CD4-positive, alpha-beta T cell (primary cell): ENCODE data around the gene PIK3R6. TPM values are rescaled to one million over a fixed set of nuclear protein-coding genes. Genes with fewer than 3 reads are reported as not detected.

Source experiments
- ATAC-seq: fragments of 200-7000 bp; cut with Tn5 transposase; one replicate; pipeline ENCODE4 v1.10.0; 2022; ENCODE audit warnings: mild to moderate bottlenecking; ENCODE audit not compliant: poor library complexity
- CTCF ChIA-PET: fragments of 350-600 bp; sonication (Branson Sonifier 250); formaldehyde crosslinking; loops from one replicate; lab custom pipeline; 2021; ENCODE audit warnings: antibody characterized with exemption, inconsistent platforms; lab: Charles Lee
- POLR2A ChIA-PET: fragments of 350-600 bp; sonication (Branson Sonifier 250); formaldehyde crosslinking; loops from one replicate; lab custom pipeline; 2021; ENCODE audit warnings: antibody characterized with exemption, inconsistent platforms; lab: Charles Lee
- DNase-seq, 14 experiments: peaks; one replicate each; pipeline ENCODE4 v3.0.0-alpha.2; 2013 to 2020; ENCODE audit warnings: mixed read lengths in 2 of 14
- H3K27ac ChIP-seq, 2 donors: one replicate each; pipeline versions ENCODE4 v1.5.1 to v1.7.0; 2013; ENCODE audit warnings: low read length in 2 of 2, low read depth in 1 of 2, mild to moderate bottlenecking in 1 of 2
- H3K27me3 ChIP-seq, 2 experiments: 1 replicate in 1 of 2; 2 replicates in 1 of 2; pipeline versions ENCODE4 v1.6.1 to v1.7.0; 2013; ENCODE audit warnings: low read length in 2 of 2, control low read depth in 1 of 2, mild to moderate bottlenecking in 1 of 2, moderate library complexity in 1 of 2; ENCODE audit not compliant: insufficient read depth in 2 of 2, control insufficient read depth in 1 of 2
- H3K36me3 ChIP-seq: one replicate; pipeline ENCODE4 v1.6.1; 2013; ENCODE audit warnings: low read length, control low read depth; ENCODE audit not compliant: insufficient read depth
- H3K4me1 ChIP-seq: one replicate; pipeline ENCODE4 v1.6.1; 2013; ENCODE audit warnings: low read length, control low read depth; ENCODE audit not compliant: insufficient read depth
- H3K4me3 ChIP-seq: one replicate; pipeline ENCODE4 v1.5.1; 2013; ENCODE audit warnings: mild to moderate bottlenecking, low read length, moderate library complexity
- H3K9me3 ChIP-seq, 2 experiments: 1 replicate in 1 of 2; 2 replicates in 1 of 2; pipeline versions ENCODE4 v1.6.1 to v1.7.0; 2013; ENCODE audit warnings: low read length in 2 of 2, mild to moderate bottlenecking in 2 of 2, control low read depth in 1 of 2, moderate library complexity in 1 of 2; ENCODE audit not compliant: control insufficient read depth in 1 of 2, insufficient read depth in 1 of 2
- H3K27ac Mint-ChIP-seq: one replicate; pipeline ENCODE4 v1.8.0; 2020; ENCODE audit warnings: mixed read lengths
- H3K27me3 Mint-ChIP-seq: one replicate; pipeline ENCODE4 v1.8.0; 2021; ENCODE audit warnings: mixed read lengths
- H3K36me3 Mint-ChIP-seq: one replicate; pipeline ENCODE4 v1.8.0; 2021; ENCODE audit warnings: low read depth, mixed read lengths
- H3K4me1 Mint-ChIP-seq: one replicate; pipeline ENCODE4 v1.8.0; 2021; ENCODE audit warnings: low read depth, mixed read lengths
- H3K4me3 Mint-ChIP-seq: one replicate; pipeline ENCODE4 v1.8.0; 2020; ENCODE audit warnings: mild to moderate bottlenecking, mixed read lengths
- H3K9me3 Mint-ChIP-seq: one replicate; pipeline ENCODE4 v1.8.0; 2020; ENCODE audit warnings: mixed read lengths
- CTCF ChIP-seq: fragments of 200-600 bp; IDR thresholded peaks from one replicate; pipeline ENCODE4 v1.8.0; 2022; ENCODE audit warnings: antibody characterized with exemption, mild to moderate bottlenecking
- intact Hi-C, 2 experiments: fragments of 100-400 bp; cut with DNase I in 1 of 2; cut with micrococcal nuclease in 1 of 2; formaldehyde crosslinking; loops; one replicate each; pipeline versions ENCODE4 v1.15.1 to v1.9.0; 2023 to 2025; cut with DNase I, micrococcal nuclease
- total RNA-seq, 174 experiments: library from RNA in 2 of 174; stranded (reverse) in 2 of 174; gene quantifications; one replicate each; pipeline ENCODE4 v1.2.3 and lab custom pipeline; 2021 to 2026

The PIK3R6 gene
- total RNA-seq, 2 experiments from 2014 or later: 0.50 to 0.60 TPM

DNA sequence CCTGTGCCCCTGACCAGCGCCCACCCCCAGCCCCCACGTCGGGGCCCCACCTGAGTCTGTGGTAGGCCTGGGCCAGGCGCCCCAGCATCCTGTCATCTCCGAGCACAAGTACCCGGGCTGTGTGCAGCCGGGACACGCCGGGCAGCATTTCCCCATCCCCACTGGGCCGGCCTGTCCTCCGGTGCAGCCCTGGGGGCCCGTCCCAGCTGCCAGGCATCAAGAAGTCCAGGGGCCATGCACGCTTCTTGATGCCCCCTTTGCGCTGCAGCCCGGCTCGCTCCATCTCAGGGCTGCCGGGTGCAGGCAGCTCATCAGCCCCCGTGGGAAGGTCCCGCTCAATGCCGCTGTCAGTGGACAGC lies 39.0 kb downstream of the PIK3R6 start:
- no peak for ATAC-seq
- Histone ChIP-seq H3K27me3 (no peaks in the 10 kb centered on the region), H3K4me3 (no peak overlapping the region), H3K27ac (no peak overlapping the region), H3K36me3 (no peaks in the 10 kb centered on the region), H3K9me3 (no peaks in the 10 kb centered on the region), H3K4me1 (no peaks in the 10 kb centered on the region)
- H3K4me3 Mint-ChIP-seq: no peak overlapping the region
- no peaks in the 10 kb centered on the region for H3K27me3 Mint-ChIP-seq
- no peak for DNase-seq
- H3K36me3 Mint-ChIP-seq: no peaks in the 10 kb centered on the region
- TF ChIP-seq CTCF: no peak
- no peaks in the 10 kb centered on the region for H3K9me3 Mint-ChIP-seq
- no peaks in the 10 kb centered on the region for H3K4me1 Mint-ChIP-seq
- intact Hi-C loops: no loop called here
- CTCF ChIA-PET: no interaction called here
- POLR2A ChIA-PET: no interaction called here
- no peak overlapping the region for H3K27ac Mint-ChIP-seq

GRCh38 chr17:8826808-8827435 lies 40.6 kb downstream of the PIK3R6 start:
- no peak for TF ChIP-seq CTCF
- Histone ChIP-seq H3K4me3 (no peak overlapping the region), H3K36me3 (no peaks in the 10 kb centered on the region), H3K27me3 (no peaks in the 10 kb centered on the region), H3K27ac (no peak overlapping the region), H3K9me3 (no peaks in the 10 kb centered on the region), H3K4me1 (no peaks in the 10 kb centered on the region)
- intact Hi-C loops: no loop called here
- no peak for ATAC-seq
- Mint-ChIP-seq H3K27ac (no peak overlapping the region), H3K27me3 (no peaks in the 10 kb centered on the region), H3K4me1 (no peaks in the 10 kb centered on the region), H3K9me3 (no peaks in the 10 kb centered on the region), H3K4me3 (no peak overlapping the region), H3K36me3 (no peaks in the 10 kb centered on the region)
- CTCF ChIA-PET: no interaction called here
- POLR2A ChIA-PET: no interaction called here
- no peak for DNase-seq

DNA sequence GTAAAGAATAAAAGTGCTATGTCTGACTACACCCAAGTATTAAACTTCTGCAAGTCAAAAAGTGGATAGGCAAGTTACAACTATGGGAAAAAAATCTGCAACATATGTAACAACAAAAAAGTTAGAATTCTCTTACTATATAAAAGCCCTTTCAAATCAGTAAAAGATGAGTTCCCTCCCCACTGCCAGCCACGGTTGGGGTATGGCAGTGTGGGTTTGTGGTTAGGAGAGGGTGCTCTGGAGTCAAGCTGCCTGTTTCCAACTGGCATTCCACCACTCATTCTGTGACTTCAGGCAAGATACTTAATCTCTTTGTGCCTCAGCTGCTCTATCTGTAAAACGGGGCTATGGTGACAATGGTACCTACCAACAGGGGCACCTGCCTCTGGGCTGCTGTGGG lies 41.7 kb downstream of the PIK3R6 start:
- Mint-ChIP-seq H3K27me3 (no peaks in the 10 kb centered on the region), H3K4me1 (no peaks in the 10 kb centered on the region), H3K9me3 (no peaks in the 10 kb centered on the region), H3K36me3 (no peaks in the 10 kb centered on the region), H3K4me3 (no peak overlapping the region), H3K27ac (no peak overlapping the region)
- POLR2A ChIA-PET: no interaction called here
- ATAC-seq (no peak), DNase-seq (no peak)
- Histone ChIP-seq H3K9me3 (no peaks in the 10 kb centered on the region), H3K27me3 (no peaks in the 10 kb centered on the region), H3K27ac (no peak overlapping the region), H3K4me1 (no peaks in the 10 kb centered on the region), H3K36me3 (no peaks in the 10 kb centered on the region), H3K4me3 (no peak overlapping the region)
- intact Hi-C loops: no loop called here
- CTCF ChIA-PET: no interaction called here
- TF ChIP-seq CTCF: no peak
